HG02763 (cell line): ENCODE measurements around the gene SEC14L1.

ENCODE experiments used
- ATAC-seq: cut with Tn5 transposase; IDR thresholded peaks from one replicate; pipeline ENCODE4 v1.9.1; 2021; ENCODE audit warnings: mild to moderate bottlenecking, moderate library complexity; ENCODE audit not compliant: unreplicated experiment

The SEC14L1 gene

DNA sequence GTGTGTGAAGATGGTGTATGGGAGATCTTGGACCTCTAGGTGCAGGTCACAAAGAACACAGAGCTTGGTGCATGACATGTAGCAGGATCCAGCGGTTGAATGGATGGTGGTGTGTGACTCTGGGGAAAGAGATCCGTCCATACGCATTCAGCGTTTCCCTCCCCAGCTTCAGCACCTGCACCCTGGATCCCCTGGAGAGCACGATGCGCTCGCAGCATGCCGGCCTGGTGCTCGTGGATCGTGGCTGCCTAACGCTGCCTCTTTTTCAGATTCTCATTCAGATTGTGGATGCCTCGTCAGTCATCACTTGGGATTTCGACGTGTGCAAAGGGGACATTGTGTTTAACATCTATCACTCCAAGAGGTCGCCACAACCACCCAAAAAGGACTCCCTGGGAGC, 70.9 kb downstream of the SEC14L1 start:
- no peak for ATAC-seq

DNA sequence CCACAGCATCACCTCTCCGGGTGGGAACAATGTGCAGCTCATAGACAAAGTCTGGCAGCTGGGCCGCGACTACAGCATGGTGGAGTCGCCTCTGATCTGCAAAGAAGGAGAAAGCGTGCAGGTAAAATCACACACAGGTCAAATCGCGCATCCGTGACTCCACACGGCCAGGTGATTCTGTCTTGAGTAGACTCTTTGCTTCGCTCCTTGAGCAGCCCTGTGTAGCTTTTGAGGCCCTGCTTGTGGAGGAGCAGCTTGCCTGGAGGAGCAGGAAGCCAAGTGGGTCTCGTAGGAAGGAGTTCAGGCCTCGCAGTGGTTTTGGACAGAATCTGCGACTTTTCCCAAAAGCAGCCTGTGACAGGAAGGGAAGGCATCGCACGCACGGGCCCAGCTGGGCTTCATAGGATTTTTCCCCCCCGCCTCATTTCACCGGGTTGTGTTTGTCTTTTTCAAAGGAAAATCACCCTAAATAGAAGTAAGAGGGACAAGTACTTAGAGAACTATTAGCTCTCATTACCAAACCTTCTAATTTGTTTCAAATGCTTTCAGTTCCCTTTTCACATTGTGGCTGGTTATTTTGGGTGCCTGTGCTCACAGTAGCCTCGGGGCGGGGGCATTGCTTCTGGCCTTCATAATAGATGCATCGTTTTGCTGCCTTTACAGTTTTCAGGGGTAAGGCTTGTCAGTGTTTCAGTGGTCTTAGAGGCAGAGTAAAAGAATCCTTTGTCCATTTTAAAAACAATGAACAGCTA, 71.5 kb downstream of the SEC14L1 start:
- peak; percentile 81 for ATAC-seq

DNA sequence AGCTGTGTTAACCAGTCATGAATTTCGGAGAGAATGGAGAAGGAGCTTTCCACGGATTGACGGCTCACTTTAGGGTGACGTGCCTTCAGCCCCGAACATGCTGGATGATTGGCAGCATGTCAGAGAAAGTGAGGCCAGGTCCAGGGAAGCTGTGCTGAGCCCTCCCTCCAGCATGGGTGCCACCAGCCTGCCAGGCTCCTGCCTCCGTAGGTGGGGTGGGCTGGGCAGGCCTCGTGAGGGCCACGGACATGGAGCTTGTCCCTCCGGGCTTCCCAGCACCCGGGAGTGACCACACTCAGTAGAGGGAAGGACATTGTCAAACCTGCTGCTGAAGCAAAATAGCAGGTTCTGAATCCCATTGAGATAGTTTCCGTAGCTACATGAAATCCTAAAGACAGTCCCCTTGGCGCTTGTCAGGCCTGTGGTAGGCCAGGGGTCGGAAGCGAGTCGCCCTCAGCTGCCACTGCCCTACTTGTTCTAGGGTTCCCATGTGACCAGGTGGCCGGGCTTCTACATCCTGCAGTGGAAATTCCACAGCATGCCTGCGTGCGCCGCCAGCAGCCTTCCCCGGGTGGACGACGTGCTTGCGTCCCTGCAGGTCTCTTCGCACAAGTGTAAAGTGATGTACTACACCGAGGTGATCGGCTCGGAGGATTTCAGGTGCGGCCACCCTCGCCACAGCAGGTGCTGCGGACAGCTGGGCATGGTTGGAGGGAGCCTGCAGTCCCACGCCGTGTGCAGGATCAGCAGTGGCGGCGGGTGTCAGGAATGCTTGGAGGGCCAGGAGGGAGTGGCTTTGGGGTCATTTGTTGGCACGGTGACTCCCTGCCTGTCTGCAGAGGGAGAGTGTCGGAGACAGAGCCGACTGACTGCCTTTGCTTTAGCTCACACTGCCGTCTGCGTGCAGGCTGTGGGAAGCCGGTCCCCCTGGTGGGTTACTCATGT, 72.3 kb downstream of the SEC14L1 start:
- no peak for ATAC-seq

DNA sequence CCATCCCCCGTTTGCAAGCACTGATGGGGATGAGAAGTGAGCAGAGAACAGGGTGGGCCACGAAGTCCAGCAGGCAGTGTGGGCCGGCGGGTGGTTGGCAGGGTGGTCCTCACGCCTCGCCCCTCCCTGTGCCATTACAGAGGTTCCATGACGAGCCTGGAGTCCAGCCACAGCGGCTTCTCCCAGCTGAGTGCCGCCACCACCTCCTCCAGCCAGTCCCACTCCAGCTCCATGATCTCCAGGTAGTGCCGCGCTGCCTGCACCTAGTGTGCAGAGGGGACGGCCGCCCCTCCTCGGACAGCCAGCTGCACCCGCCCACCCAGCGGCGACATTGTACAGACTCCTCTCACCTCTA, 73.0 kb downstream of the SEC14L1 start:
- ATAC-seq: no peak

DNA sequence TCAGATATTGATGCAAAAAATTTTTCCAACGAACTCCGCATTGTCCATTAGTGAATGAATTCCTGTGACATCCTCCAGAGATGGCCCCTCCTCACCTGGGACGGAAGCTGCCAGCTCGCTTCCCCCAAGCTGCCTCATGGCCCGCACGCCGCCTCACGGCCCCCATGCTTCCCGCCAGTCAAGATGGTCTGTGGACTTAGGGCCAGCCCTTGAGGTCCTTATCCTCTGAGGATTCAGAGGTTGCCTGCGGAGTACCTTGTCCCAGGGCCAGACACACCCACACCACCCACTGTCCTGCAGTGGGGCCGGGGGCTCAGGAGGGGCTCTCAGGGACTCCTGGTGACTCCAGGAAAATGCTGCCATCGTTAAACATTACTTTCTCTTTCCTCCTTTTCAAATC, 73.6 kb downstream of the SEC14L1 start:
- ATAC-seq: no peak

DNA sequence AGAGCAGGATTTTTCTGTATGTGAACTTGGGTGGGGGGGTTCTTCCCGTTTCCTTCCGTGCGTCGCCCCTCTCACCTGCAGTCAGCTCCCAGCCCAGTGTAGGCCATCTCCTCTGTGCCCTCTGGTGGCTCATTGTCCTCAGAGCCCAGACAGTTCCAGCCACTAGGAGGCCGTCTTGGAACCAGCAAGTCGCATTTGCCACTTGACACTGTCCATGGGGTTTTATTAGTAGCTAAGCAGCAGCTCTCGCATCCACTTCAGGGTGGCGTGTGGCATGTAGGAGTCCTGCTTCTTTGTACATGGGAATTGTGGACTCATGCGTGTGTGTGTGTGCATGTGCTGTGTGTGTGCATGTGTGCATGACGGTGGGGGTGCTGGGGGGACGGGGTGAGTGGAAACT, 74.0 kb downstream of the SEC14L1 start:
- no peak for ATAC-seq

DNA sequence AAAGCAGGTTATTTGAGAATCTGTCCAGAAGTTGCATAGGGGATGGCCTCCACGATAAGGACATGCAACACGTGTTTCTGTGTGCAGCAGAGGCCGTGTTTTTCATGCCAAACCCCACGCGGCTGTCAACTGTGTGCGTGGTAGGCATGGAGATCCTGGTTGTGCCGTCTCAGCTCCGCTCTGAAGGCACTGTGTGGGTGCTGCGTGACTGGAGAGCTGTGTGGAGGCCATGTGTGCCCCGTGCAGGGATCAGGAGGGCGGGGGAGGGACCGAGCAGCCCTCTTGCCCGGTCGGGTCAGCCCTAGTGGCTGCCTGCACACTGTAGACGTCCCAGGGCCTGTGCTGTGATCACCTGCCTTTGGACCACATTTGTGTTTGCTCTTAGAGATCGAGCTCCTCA, 74.5 kb downstream of the SEC14L1 start:
- no peak for ATAC-seq

DNA sequence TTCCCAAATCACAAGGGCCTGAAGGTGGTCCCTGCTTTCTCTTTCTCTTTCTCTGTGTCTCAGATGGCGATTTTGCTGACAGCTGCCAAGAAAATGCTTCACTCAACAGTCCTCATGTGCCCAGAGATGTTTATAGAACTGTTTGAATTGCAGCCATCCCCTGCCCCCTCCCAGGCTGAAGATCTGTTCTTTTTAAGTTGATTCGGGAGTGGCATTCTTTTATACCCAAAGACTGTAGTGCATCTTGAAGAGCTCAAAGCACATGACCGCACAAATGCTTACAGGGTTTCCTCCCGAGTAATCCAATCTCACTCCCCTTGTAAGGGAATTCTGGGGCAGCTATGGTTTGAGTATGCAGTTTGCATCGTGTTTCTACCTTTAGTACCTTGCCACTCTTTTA, 75.7 kb downstream of the SEC14L1 start:
- ATAC-seq: no peak

DNA sequence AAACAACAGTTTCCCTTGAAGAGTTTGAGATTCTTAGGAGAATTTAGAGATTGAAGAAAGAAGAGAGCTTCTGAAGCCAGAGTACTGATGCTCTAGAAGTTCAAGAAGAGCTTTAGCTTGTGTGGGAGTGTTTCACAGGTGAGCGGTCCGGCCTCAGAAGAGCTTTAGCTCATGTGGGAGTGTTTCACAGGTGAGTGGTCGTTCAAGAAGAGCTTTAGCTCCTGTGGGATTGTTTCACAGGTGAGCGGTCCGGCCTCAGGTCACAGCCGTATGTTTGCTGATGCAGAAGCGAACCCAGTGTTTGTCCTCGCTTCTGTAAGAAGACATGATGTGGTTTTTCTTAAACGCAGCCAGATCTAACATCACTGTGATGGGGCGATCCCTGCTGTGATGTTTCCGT, 76.4 kb downstream of the SEC14L1 start:
- ATAC-seq: no peak

DNA sequence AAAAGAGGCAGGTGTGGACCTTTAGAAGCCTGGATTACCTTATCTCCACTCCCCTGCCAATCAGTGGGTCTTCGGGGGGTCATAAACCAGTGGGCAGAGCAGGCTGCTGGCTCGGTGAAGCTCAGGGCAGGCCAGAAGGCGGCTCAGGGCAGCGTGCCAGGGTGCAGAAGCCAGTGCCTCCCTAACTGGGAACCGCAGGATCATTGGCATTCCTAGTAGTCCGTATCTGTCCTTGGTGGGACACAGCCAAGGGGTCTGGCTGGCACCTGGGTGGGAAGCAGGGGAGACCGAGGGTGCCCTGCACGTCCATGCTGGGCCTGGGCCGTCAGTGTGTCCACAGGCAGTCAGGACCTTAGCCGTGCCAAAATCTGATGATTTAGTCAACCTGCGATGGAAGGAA, 76.8 kb downstream of the SEC14L1 start:
- no peak for ATAC-seq

DNA sequence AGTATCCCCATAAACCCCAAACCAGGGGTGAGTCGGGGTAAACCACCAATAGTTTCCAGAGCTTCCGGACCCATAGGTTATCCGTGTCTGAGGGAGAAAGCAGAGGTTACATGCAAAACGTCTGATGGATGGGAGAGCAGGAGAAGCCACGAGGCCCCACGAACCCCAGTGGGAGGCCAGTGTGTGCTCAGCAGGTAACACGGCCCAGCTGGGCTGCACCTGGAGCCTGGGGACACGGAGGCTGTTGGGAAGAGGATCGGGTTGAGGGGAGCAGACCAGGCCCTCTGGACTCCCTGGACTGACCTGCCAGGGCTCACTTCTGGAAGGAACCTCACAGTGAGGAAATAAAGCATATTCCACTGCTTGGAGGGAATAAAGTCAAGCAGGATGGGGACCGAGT, 78.1 kb downstream of the SEC14L1 start:
- no peak for ATAC-seq

DNA sequence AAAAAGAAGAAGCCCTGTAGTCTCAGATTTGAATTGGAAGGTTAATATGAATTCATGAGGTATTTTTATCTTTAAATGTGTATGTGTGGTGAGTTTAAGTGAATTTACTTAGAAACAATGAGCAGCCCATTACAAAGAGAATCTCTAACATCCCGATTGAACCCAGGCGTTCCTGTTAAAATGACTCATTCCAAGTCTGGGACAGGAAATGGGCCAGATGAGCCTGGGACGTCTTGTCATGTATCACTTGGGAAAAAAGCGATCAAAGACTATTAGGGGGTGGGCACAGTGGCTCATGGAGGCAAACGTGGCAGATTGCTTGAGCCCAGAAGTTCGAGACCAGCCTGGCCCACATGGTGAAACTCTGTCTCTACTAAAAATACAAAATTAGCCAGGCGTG, 81.6 kb downstream of the SEC14L1 start:
- no peak for ATAC-seq

DNA sequence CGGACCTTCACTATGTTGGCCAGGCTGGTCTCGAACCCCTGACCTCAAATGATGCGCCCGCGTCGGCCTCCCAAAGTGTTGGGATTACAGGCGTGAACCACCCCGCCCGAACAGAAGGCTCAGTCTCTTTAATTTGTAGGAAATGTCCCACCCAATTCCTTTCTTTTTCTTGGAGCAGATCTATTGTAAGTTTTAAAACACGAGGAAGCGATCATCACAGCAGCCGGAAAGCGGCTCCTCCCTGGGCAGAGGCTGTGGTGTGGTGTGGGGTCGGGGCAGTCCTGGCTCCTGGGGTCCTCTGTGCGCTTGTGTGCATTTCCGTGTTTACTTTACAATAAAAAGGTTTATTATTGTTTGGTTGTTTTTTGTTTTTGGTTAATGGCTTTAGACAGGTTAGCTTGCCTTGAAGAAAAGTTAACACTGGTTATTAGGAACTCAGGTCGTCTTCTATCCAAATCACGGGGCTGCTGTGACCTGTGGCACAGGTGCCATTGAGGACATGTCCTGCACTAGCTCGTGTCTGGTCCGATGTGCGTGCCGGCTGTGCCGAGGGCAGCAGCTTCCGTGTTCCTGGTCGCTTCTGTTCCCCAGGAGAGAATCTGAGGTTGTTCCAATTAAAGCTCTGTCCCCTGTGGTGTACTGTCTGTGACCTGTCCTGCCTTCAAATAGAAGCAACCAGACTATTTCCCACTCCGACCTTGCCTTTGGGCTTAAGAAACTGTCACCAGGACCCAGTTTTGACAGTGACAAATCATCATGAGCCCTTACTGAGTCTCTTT, 83.1 kb downstream of the SEC14L1 start:
- ATAC-seq: no peak

DNA sequence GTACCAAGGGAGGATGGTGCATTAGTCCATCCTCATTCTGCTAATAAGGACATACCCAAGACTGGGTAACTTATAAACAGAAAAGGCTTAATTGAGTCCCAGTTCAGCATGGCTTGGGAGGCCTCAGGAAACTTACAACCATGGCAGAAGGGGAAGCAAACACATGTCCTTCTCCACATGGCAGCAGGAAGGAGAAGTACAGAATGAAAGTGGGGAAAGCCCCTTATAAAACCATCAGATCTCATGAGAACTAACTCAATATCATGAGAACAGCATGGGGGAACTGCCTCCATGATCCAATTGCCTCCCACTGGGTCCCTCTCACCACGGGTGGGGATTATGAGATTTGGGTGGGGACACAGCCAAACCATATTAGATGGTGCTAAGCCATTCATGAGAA, 84.5 kb downstream of the SEC14L1 start:
- no peak for ATAC-seq

DNA sequence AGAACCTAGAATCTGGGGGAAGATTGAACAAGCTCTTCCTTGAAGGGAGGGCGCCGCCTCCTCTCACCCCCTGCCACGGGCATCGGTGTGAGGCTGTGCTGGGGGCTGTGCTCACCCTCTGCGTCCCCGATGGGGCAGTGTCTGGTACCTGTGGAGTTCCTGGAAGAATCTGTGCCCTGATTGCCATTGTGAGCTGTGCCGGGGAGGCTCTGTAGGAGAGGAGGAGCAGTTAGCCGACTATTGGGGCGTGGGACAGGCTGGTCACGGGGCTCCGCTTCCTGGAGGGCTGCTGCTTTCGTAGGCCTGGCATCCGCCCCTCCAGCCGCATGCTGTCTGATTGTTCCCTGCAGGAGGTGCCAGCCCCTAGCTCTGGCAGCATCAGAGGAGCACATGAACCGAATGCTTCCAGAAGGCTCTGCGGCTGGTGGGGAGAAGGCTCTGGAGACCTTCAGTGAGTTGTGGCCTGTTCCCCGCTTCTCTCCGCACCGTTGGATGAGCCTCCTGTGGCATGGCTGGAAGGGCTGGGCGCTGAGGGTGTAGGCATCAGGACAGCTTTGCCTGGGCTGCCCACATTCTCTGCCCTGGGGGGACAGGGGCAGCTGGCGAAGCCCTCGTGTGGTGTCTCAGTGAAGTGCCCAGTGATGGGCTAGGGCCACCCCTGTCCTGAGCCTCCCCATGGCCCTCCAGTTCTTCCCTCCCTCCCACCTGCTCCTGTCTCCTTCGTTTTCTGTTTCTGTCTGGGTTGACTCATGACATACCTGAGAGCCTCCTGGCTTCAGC, 86.9 kb downstream of the SEC14L1 start:
- ATAC-seq: no peak

DNA sequence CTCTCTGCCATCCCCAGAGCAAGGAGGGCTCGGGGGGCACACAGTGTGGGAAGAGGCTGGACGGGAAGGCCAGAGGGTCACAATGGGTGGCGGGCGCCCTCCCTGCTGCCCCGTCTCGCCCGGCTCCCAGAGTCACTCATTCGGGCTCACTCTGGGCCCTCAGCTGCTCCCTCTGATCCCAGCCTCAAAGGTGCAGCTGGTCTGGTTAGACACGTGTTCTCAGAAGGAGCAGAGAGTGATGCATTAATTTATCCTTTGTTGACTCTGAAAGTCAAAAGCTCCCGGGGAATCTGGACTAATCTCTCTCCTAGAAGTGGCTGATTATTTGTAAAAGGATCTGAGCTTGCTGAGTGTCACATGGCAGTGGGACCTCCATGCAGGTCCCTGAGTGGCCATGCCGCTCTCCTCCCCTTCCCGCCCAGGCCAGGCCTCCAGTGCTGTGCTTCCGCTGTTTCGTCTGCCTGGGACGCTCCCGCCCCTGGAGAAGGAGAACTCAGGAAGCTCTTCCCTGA, 87.5 kb downstream of the SEC14L1 start:
- no peak for ATAC-seq

DNA sequence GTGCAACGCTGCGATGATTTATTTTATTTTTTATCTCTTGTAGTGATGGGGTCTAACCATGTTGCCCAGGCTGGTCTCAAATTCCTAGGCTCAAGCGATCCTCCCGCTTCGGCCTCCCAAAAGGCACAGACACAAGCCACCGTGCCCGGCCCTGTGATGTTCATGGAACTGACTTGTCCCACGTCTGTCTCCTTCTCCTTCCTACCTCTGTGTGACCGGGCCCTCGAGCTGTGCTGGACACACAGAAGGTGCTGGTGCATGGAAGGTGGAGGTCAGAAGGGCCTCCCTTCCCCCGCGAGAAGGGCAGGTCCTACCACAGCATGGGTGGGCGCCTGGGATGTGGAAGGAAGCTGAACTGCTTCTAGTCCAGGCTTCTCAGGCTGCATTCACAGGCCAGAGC, 88.0 kb downstream of the SEC14L1 start:
- ATAC-seq: no peak

DNA sequence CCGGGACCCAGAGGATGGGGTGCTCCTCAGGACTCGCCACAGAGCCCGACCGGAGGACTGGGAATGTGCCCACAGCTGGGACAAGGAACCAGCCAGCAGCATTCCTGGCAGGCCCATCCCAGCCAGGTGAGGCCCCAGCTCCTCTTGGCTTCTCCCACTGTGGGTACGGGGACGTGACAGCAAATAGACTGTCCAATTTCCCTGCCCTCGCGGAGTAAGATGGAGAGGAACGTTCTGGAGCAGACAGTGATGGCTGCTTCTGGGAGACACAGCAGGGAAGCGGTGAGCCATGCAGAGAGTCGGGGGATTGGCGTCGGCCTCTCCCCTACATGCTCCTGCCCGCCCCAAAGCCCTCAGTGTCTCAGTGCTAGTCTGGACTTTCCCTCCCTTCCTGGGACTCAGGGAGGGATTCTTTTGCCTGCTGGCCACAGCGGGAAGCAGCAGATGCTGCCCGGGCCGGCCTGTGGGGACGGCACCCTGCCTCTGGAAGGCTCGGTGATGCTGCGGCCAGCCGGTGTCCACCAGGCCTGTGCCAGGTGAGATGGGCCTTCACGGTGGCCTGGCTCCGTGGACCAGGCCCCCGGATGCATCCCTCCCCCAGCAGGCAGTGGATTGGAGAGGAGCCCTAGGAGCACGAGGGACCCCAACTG, 89.1 kb downstream of the SEC14L1 start:
- ATAC-seq: no peak

DNA sequence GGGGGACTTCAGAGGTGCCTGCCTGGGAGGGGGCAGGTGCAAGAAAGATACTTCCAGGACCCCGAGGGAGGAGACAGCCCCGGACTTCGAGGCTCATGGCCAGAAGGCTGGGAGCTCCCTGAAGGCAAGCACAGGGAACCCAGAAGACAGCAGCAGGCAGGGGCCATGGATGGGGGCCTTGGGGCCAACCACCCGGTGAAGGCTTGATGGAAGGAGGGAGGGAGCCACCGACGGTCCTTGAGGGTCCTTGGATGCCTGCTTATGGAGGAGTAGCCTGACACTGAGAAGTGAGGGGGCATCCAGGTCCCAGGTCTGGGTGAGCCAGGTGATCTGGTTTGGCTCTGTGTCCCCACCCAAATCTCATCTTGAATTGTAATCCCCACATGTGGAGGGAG, 89.7 kb downstream of the SEC14L1 start:
- ATAC-seq: no peak
